T1000 (cell line): ENCODE measurements around the gene LMO7.

Experiments used
- DNase-seq: peaks from one replicate; lab custom pipeline; 2025; ENCODE audit warnings: mixed read lengths; lab: John Stamatoyannopoulos, UW

The LMO7 gene

GRCh38 chr13:75635828-75636435 is at the start of gene LMO7:
Gene LMO7 (plus strand): TSS chr13:75636330. CDS start chr13:75636658, 328 bp downstream.
- DNase-seq = peak; percentile 24

- DNase-seq = no peak
Observed at GRCh38 chr13:75587679-75588078, 48.5 kb upstream of the LMO7 start.

- DNase-seq = no peak
Observed at GRCh38 chr13:75596657-75597182, 39.4 kb upstream of the LMO7 start.

- no peak for DNase-seq
Observed at GRCh38 chr13:75600371-75600770, 35.8 kb upstream of the LMO7 start.

GRCh38 chr13:75603038-75603437 is 33.1 kb upstream of the LMO7 start:
- DNase-seq = no peak

- no peak for DNase-seq
Observed at GRCh38 chr13:75607447-75607846, 28.7 kb upstream of the LMO7 start.

GRCh38 chr13:75610466-75610865 is 25.7 kb upstream of the LMO7 start:
- DNase-seq = no peak

- DNase-seq = no peak
Observed at GRCh38 chr13:75612354-75612753, 23.8 kb upstream of the LMO7 start.

GRCh38 chr13:75617230-75617629 is 18.9 kb upstream of the LMO7 start:
- DNase-seq = no peak

GRCh38 chr13:75618308-75618707 is 17.8 kb upstream of the LMO7 start:
- no peak for DNase-seq

- DNase-seq = no peak
Observed at GRCh38 chr13:75620020-75620419, 16.1 kb upstream of the LMO7 start.

- no peak for DNase-seq
Observed at GRCh38 chr13:75621147-75621546, 15.0 kb upstream of the LMO7 start.

GRCh38 chr13:75628801-75629200 is 7.3 kb upstream of the LMO7 start:
- DNase-seq = no peak

GRCh38 chr13:75633285-75633684 is 2.8 kb upstream of the LMO7 start:
- no peak for DNase-seq

GRCh38 chr13:75635101-75635827 is 866 bp upstream of the LMO7 start:
- no peak for DNase-seq

- DNase-seq = no peak
Observed at GRCh38 chr13:75636436-75637180, 478 bp downstream of the LMO7 start.

GRCh38 chr13:75637181-75637750 is 1.1 kb downstream of the LMO7 start:
- no peak for DNase-seq

GRCh38 chr13:75639454-75639853 is 3.3 kb downstream of the LMO7 start:
- DNase-seq = no peak

- no peak for DNase-seq
Observed at GRCh38 chr13:75641026-75641425, 4.9 kb downstream of the LMO7 start.

- DNase-seq = no peak
Observed at GRCh38 chr13:75643182-75643581, 7.1 kb downstream of the LMO7 start.

GRCh38 chr13:75643693-75644092 is 7.6 kb downstream of the LMO7 start:
- no peak for DNase-seq

- DNase-seq = no peak
Observed at GRCh38 chr13:75645141-75645540, 9.0 kb downstream of the LMO7 start.
